HG03565 (cell line): ENCODE results near the gene SCT.

ENCODE experiments used
- ATAC-seq: cut with Tn5 transposase; IDR thresholded peaks from one replicate; pipeline ENCODE4 v1.9.1; 2021; ENCODE audit warnings: mild to moderate bottlenecking, moderate library complexity; ENCODE audit not compliant: unreplicated experiment

The SCT gene

GRCh38 chr11:589798-590197, 37.2 kb downstream of the SCT start:
- no peak for ATAC-seq

GRCh38 chr11:587978-588380, 39.0 kb downstream of the SCT start:
- no peak for ATAC-seq

GRCh38 chr11:587546-587945, 39.4 kb downstream of the SCT start:
- ATAC-seq: no peak

- no peak for ATAC-seq
Measured at GRCh38 chr11:586376-587316, 40.3 kb downstream of the SCT start.

- no peak for ATAC-seq
Measured at GRCh38 chr11:584287-584686, 42.7 kb downstream of the SCT start.

GRCh38 chr11:581752-582151, 45.2 kb downstream of the SCT start:
- ATAC-seq: no peak

- no peak for ATAC-seq
Measured at GRCh38 chr11:581342-581741, 45.6 kb downstream of the SCT start.

- no peak for ATAC-seq
Measured at GRCh38 chr11:579830-580601, 47.0 kb downstream of the SCT start.

GRCh38 chr11:578276-579035, 48.5 kb downstream of the SCT start:
- no peak for ATAC-seq

GRCh38 chr11:577611-577894, 49.4 kb downstream of the SCT start:
- ATAC-seq: no peak

- no peak for ATAC-seq
Measured at GRCh38 chr11:576811-577610, 50.0 kb downstream of the SCT start.
